Stomach smooth muscle (tissue), 2 donors: ENCODE data around the gene DAZL.

Experiments
- H3K27ac ChIP-seq: one replicate; pipeline ENCODE4 v1.7.0; 2013; ENCODE audit warnings: mild to moderate bottlenecking, low read length, inconsistent platforms
- H3K27me3 ChIP-seq, 2 donors: one replicate each; pipeline ENCODE4 v1.7.0; 2013; ENCODE audit warnings: low read length in 2 of 2; ENCODE audit not compliant: insufficient read depth in 2 of 2, control insufficient read depth in 1 of 2
- H3K36me3 ChIP-seq, 2 donors: one replicate each; pipeline ENCODE4 v1.7.0; 2013; ENCODE audit warnings: low read length in 2 of 2; ENCODE audit not compliant: control insufficient read depth in 2 of 2, insufficient read depth in 2 of 2
- H3K4me1 ChIP-seq: one replicate; pipeline ENCODE4 v1.7.0; 2013; ENCODE audit warnings: low read length; ENCODE audit not compliant: control insufficient read depth, insufficient read depth
- H3K4me3 ChIP-seq, 2 donors: one replicate each; pipeline ENCODE4 v1.7.0; 2013; ENCODE audit warnings: low read length in 2 of 2
- H3K9ac ChIP-seq, 2 donors: one replicate each; pipeline ENCODE4 v1.7.0; 2013; ENCODE audit warnings: low read length in 2 of 2, mild to moderate bottlenecking in 1 of 2
- H3K9me3 ChIP-seq, 2 donors: one replicate each; pipeline ENCODE4 v1.7.0; 2013; ENCODE audit warnings: low read length in 2 of 2; ENCODE audit not compliant: control insufficient read depth in 2 of 2
- donor health status: healthy.
- donor health status: Pancreatic carcinoma.

DAZL gene

DNA sequence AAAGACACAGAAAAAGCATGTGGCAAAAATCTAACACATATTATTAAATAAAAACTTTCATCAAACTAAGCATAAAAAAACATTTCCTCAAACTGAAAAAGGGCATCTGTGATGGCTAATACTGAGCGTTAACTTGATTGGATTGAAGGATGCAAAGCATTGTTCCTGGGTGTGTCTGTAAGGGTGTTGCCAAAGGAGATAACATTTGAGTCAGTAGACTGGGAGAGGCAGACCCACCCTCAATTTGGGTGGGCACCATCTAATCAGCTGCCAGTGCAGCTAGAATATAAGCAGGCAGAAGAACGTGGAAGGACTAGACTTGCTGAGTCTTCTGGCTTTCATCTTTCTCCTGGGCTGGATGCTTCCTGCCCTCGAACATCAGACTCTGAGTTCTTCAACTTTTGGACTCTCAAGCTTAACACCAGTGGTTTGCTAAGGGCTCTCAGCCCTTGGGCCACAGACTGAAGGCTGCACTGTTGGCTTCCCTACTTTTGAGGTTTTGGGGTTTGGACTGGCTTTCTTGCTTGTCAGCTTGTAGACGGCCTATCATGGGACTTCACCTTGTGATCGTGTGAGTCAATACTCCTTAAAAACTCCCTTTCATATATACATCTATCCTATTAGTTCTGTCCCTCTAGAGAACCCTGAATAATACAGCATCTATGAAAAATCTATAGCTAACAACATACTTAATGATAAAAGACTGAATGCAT is 45.4 kb downstream of the DAZL start:
- no peak overlapping the region for H3K4me3 ChIP-seq

DNA sequence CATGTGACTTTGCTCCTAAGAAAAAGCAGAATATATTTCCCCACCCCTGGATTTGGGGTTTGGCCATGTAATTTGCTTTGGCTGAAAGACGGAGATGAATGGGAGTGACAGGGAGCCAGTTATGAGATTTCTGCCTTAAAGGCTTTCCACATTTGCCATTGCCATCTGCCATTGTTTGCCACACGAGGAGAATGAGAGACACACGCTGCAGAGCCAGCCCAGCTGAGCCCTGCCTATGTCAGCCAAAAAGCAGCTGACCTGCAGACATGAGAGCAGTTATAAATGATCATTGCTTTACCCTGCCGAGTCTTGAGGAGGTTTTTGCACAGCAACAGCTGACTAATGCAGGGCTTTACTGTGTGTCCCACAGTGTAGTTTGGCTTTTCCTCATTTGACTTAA is 51.1 kb downstream of the DAZL start:
- Histone ChIP-seq H3K4me3 (no peak overlapping the region), H3K27me3 (no peaks in the 10 kb centered on the region), H3K27ac (no peak overlapping the region), H3K4me1 (peaks cover 6% of the 10 kb centered on the region), H3K36me3 (no peaks in the 10 kb centered on the region), H3K9ac (no peak overlapping the region), H3K9me3 (no peaks in the 10 kb centered on the region)

More for the DNA sequence above, 45.4 kb downstream of the DAZL start:
- H3K9ac ChIP-seq: no peak overlapping the region
- H3K9me3 ChIP-seq: peaks cover 3% of the 10 kb centered on the region in 2 donors
- no peak overlapping the region for H3K27ac ChIP-seq
- no peaks in the 10 kb centered on the region for H3K36me3 ChIP-seq
- no peaks in the 10 kb centered on the region for H3K4me1 ChIP-seq
- H3K27me3 ChIP-seq: no peaks in the 10 kb centered on the region

- Histone ChIP-seq H3K27ac (no peak overlapping the region), H3K9me3 (no peaks in the 10 kb centered on the region), H3K27me3 (no peaks in the 10 kb centered on the region), H3K4me1 (peaks cover 6% of the 10 kb centered on the region), H3K4me3 (no peak overlapping the region), H3K9ac (no peak overlapping the region), H3K36me3 (no peaks in the 10 kb centered on the region)
Observed at GRCh38 chr3:16552757-16553156, 52.5 kb downstream of the DAZL start.

- peaks cover 6% of the 10 kb centered on the region for H3K4me1 ChIP-seq
- no peaks in the 10 kb centered on the region for H3K36me3 ChIP-seq
- no peaks in the 10 kb centered on the region for H3K27me3 ChIP-seq
- H3K27ac ChIP-seq: no peak overlapping the region
- H3K9ac ChIP-seq: no peak overlapping the region
- H3K4me3 ChIP-seq: no peak overlapping the region
- H3K9me3 ChIP-seq: no peaks in the 10 kb centered on the region
Observed at GRCh38 chr3:16551342-16551976, 53.8 kb downstream of the DAZL start.

GRCh38 chr3:16550676-16551341 is 54.4 kb downstream of the DAZL start:
- H3K36me3 ChIP-seq: no peaks in the 10 kb centered on the region
- H3K9ac ChIP-seq: no peak overlapping the region
- peak overlapping the region; percentile 21 to 58 for H3K4me3 ChIP-seq

GRCh38 chr3:16550305-16550675 is 54.9 kb downstream of the DAZL start:
- H3K4me3 ChIP-seq: peak overlapping the region; percentile 21 to 58
- no peak overlapping the region for H3K9ac ChIP-seq
- no peaks in the 10 kb centered on the region for H3K36me3 ChIP-seq
- H3K9me3 ChIP-seq: no peaks in the 10 kb centered on the region
- H3K27ac ChIP-seq: no peak overlapping the region
- H3K4me1 ChIP-seq: peaks cover 6% of the 10 kb centered on the region
- no peaks in the 10 kb centered on the region for H3K27me3 ChIP-seq

More at GRCh38 chr3:16550676-16551341, 54.4 kb downstream of the DAZL start:
- no peaks in the 10 kb centered on the region for H3K9me3 ChIP-seq
- no peak overlapping the region for H3K27ac ChIP-seq
- H3K27me3 ChIP-seq: no peaks in the 10 kb centered on the region
- H3K4me1 ChIP-seq: peaks cover 6% of the 10 kb centered on the region

DNA sequence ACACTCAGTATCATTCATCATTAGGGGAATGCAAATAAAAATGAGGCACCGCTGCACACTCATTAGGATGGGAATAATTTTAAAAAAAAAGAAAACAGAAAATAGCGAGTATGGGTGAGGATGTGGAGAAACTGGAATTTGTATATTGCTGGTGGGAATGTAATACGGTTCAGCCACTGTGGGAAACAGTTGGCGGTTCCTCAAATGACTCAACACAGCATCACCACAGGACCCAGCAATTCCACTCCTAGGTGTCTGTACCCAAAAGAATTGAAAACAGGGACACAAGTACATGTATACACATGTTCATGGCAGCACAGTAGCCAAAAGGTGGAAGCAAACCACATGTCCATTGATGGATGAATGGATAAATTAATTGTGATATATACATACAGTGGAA is 56.5 kb downstream of the DAZL start:
- H3K9ac ChIP-seq: no peak overlapping the region
- H3K36me3 ChIP-seq: no peaks in the 10 kb centered on the region
- H3K4me1 ChIP-seq: peaks cover 6% of the 10 kb centered on the region
- H3K27ac ChIP-seq: no peak overlapping the region
- no peak overlapping the region for H3K4me3 ChIP-seq
- peaks cover 0 to 2% of the 10 kb centered on the region in 2 donors for H3K27me3 ChIP-seq
- no peaks in the 10 kb centered on the region for H3K9me3 ChIP-seq

DNA sequence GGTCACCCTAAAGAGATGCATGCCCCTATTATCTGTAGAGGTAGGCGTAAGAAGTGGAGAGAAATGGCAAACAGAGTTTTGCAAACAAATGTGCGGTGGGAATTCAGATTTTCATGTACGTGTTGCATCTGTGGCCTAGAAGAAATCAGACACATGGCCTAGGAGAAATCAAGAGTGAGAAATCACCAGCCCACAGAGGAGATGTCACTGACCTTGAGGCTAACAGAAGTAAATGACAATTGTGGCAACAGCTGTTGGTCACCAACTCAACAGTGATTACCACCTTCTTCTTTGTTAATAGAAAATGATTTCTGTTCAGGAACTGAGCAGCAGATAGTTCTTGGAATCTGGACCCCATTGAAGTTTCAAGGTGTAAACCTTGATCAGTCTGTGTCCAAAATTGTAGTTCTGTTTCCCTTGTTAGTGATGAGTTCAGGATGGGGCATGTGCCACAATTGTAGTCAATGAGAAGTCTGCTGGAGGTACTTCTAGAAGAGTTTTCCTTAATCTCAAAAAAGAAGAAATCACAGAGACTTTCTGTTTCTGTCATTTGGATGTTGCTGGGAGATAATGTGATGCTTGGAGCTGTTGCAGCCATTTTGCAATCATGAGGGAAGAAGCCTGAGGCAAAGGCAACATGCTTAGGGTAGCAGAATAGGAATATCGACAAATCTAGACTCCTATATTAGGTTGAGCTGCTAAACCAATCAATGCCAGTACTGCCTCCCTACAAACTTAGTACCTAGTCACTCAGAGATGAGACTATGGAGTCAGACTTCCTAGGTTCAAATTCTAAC is 57.5 kb downstream of the DAZL start:
- Histone ChIP-seq H3K9me3 (no peaks in the 10 kb centered on the region), H3K4me3 (no peak overlapping the region), H3K27ac (no peak overlapping the region), H3K4me1 (peaks cover 6% of the 10 kb centered on the region), H3K36me3 (no peaks in the 10 kb centered on the region), H3K9ac (no peak overlapping the region), H3K27me3 (peaks cover 0 to 4% of the 10 kb centered on the region in 2 donors)

- H3K27me3 ChIP-seq: peaks cover 0 to 4% of the 10 kb centered on the region in 2 donors
- H3K9me3 ChIP-seq: no peaks in the 10 kb centered on the region
- no peak overlapping the region for H3K9ac ChIP-seq
- no peak overlapping the region for H3K27ac ChIP-seq
- no peaks in the 10 kb centered on the region for H3K36me3 ChIP-seq
- no peak overlapping the region for H3K4me3 ChIP-seq
- peaks cover 6% of the 10 kb centered on the region for H3K4me1 ChIP-seq
Observed at GRCh38 chr3:16546186-16547010, 58.8 kb downstream of the DAZL start.
